HG03457 (cell line): Measurements from ENCODE around the gene GPATCH2.
"Not testable (repeated sequence)": the region's sequence is repeated elsewhere in the genome, so short reads cannot be mapped to it uniquely, and the experiment has no call there.

ENCODE experiments used
- ATAC-seq: cut with Tn5 transposase; IDR thresholded peaks from one replicate; pipeline ENCODE4 v1.9.1; 2021; ENCODE audit warnings: moderate number of reproducible peaks; ENCODE audit not compliant: unreplicated experiment

Gene GPATCH2

GRCh38 chr1:217456261-217456660 lies 174.6 kb downstream of the GPATCH2 start:
- ATAC-seq: no peak

GRCh38 chr1:217453816-217454215 lies 177.1 kb downstream of the GPATCH2 start:
- ATAC-seq: no peak

GRCh38 chr1:217449370-217449769 lies 181.5 kb downstream of the GPATCH2 start:
- ATAC-seq: no peak

- ATAC-seq: no peak
Observed at GRCh38 chr1:217443845-217444244, 187.0 kb downstream of the GPATCH2 start.

GRCh38 chr1:217437376-217437775 lies 193.5 kb downstream of the GPATCH2 start:
- ATAC-seq: no peak

- ATAC-seq: no peak
Observed at GRCh38 chr1:217435204-217435603, 195.7 kb downstream of the GPATCH2 start.

GRCh38 chr1:217433664-217434063 lies 197.2 kb downstream of the GPATCH2 start:
- ATAC-seq: no peak

GRCh38 chr1:217432339-217432738 lies 198.6 kb downstream of the GPATCH2 start:
- no peak for ATAC-seq

GRCh38 chr1:217431395-217431794 lies 199.5 kb downstream of the GPATCH2 start:
- ATAC-seq: no peak

GRCh38 chr1:217425422-217425821 lies 205.5 kb downstream of the GPATCH2 start:
- ATAC-seq: no peak

- ATAC-seq: no peak
Observed at GRCh38 chr1:217419194-217419551, 211.7 kb downstream of the GPATCH2 start.

GRCh38 chr1:217418269-217419193 lies 212.4 kb downstream of the GPATCH2 start:
- no peak for ATAC-seq

- ATAC-seq: no peak
Observed at GRCh38 chr1:217417363-217417762, 213.5 kb downstream of the GPATCH2 start.

GRCh38 chr1:217407534-217408001 lies 223.3 kb downstream of the GPATCH2 start:
- ATAC-seq: no peak

- no peak for ATAC-seq
Observed at GRCh38 chr1:217403026-217403720, 227.7 kb downstream of the GPATCH2 start.

- ATAC-seq: no peak
Observed at GRCh38 chr1:217402301-217402700, 228.6 kb downstream of the GPATCH2 start.

- ATAC-seq: no peak
Observed at GRCh38 chr1:217393896-217394295, 237.0 kb downstream of the GPATCH2 start.

- no peak for ATAC-seq
Observed at GRCh38 chr1:217392441-217392840, 238.4 kb downstream of the GPATCH2 start.

GRCh38 chr1:217389895-217390294 lies 241.0 kb downstream of the GPATCH2 start:
- peak; percentile 58 for ATAC-seq

- no peak for ATAC-seq
Observed at GRCh38 chr1:217388522-217389065, 242.3 kb downstream of the GPATCH2 start.

GRCh38 chr1:217381773-217382172 lies 249.1 kb downstream of the GPATCH2 start:
- ATAC-seq: not testable (repeated sequence)

GRCh38 chr1:217379804-217380203 lies 251.1 kb downstream of the GPATCH2 start:
- not testable (repeated sequence) for ATAC-seq
